Muscle of leg (tissue), 11 donors: Measurements from ENCODE around the gene PTPRB. TPM values are rescaled to one million over a fixed set of nuclear protein-coding genes. Genes with fewer than 3 reads are reported as not detected.

Experiments
- DNase-seq: peaks from one replicate; pipeline ENCODE4 v3.0.0; 2013
- H3K27ac ChIP-seq: one replicate; pipeline ENCODE4 v1.5.1; 2013; ENCODE audit warnings: mild to moderate bottlenecking, low read length, control low read depth
- H3K27me3 ChIP-seq: one replicate; pipeline ENCODE4 v1.6.1; 2013; ENCODE audit warnings: low read length; ENCODE audit not compliant: control insufficient read depth, insufficient read depth
- H3K36me3 ChIP-seq: one replicate; pipeline ENCODE4 v1.6.1; 2013; ENCODE audit warnings: low read length; ENCODE audit not compliant: control insufficient read depth, insufficient read depth
- H3K4me1 ChIP-seq: one replicate; pipeline ENCODE4 v1.6.1; 2013; ENCODE audit warnings: low read length; ENCODE audit not compliant: control insufficient read depth, insufficient read depth
- H3K4me3 ChIP-seq: one replicate; pipeline ENCODE4 v1.5.1; 2013; ENCODE audit warnings: low read length, control low read depth
- H3K9me3 ChIP-seq: replicated peaks from 2 replicates; pipeline ENCODE4 v1.6.1; 2013; ENCODE audit warnings: low read depth, low read length; ENCODE audit not compliant: control insufficient read depth
- WGBS: methylation state at CpG from one replicate; pipeline ENCODE4 v1.1.5; 2013; ENCODE audit warnings: missing lambda C conversion rate; ENCODE audit not compliant: insufficient coverage; 5-methylcytosine and 5-hydroxymethylcytosine counted together
- polyA plus RNA-seq, 8 donors: library from polyadenylated mRNA; unstranded; fragments of 120-200 nt; gene quantifications; one replicate each; pipeline versions ENCODE4 v1.2.1 to v1.2.3, GENCODE V29; 2013; ENCODE audit warnings: inconsistent platforms in 1 of 8, low replicate concordance in 1 of 8; ENCODE audit not compliant: insufficient read length in 8 of 8, insufficient read depth in 1 of 8
- total RNA-seq: library from RNA; stranded (reverse); fragments of 120-200 nt; gene quantifications from one replicate; pipeline ENCODE4 v1.2.4, GENCODE V29; 2013

The PTPRB gene
- total and polyA plus RNA-seq, 9 donors = 12.4 to 20.8 (median 15.7) TPM

DNA sequence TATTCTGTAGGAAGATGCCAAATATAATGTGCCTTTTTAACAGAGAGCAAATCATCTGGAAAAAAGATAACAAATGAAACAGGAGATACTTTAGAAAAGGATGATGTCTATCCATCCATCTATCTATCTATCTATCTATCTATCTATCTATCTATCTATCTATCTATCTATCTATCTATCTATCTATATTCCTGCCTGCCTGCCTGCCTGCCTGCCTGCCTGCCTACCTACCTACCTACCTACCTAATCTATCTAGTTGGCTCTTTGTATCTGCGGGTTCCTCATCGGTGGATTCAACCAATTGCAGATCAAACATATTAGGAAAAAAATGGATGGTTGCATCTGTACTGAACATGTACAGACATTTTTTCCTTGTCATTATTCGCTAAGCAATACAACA, 11.0 kb downstream of the PTPRB start:
- Histone ChIP-seq H3K4me3 (no peak overlapping the region), H3K9me3 (no peaks in the 10 kb centered on the region), H3K36me3 (no peaks in the 10 kb centered on the region), H3K27me3 (no peaks in the 10 kb centered on the region), H3K4me1 (no peaks in the 10 kb centered on the region), H3K27ac (no peak overlapping the region)
- no CpG with 5 or more reads among the region's 3 CpGs for WGBS
- DNase-seq = no peak

DNA sequence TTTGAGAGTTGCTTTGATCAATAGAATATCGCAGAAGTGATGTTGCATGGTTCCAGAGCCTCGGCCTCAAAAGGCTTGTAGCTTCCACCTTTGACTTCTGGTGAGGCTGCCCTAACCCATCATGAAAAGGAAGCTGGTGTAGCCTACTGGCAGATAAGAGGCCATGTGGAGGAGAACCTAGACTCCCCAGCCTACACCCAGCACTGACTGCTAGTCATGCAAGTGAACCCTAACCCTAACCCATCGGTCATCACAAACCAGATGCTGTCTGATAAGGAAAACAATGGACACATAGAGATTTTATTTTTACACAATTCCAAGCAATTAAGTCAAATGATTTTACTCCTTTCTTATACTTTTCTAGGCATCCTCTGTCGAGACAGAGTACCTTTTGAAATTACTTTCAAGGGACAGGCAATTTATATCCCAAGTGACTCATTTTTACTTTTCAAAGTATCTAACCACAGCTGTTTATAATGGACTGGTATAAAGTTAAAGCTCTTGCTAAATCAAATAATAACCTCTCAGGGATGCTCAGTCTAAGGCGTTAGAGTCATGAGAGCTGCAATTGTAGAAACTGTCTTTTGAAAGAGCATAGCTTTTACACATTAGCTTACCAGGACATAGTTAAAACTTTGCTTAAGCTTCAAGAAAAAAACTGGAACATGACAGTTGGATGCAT, 17.6 kb downstream of the PTPRB start:
- Histone ChIP-seq H3K4me3 (no peak overlapping the region), H3K27ac (no peak overlapping the region), H3K9me3 (no peaks in the 10 kb centered on the region), H3K4me1 (peaks cover 2% of the 10 kb centered on the region), H3K27me3 (no peaks in the 10 kb centered on the region), H3K36me3 (no peaks in the 10 kb centered on the region)
- WGBS = no CpG with 5 or more reads among the region's 5 CpGs
- no peak for DNase-seq

DNA sequence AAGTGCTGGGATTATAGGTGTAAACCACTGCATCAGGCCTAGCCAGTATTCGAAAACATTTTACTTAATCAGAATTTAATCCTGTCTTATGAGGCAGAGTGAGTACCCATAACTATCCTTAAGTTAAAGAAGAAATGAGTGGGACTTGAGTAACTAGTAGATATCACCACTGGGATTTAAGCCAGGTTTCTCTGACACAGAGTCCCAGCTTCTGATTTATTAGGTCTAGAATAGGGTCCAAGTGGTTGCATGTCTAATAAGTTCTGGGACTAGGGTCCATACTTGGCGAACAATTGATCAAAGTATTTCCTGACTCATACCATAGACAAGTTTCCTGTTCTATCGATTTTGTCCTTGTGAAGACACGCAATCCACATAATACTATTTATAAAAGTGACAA, 18.9 kb downstream of the PTPRB start:
- H3K9me3 ChIP-seq = no peaks in the 10 kb centered on the region
- H3K4me3 ChIP-seq = no peak overlapping the region
- H3K36me3 ChIP-seq = no peaks in the 10 kb centered on the region
- H3K4me1 ChIP-seq = peaks cover 2% of the 10 kb centered on the region
- DNase-seq = no peak
- 80% methylated on average over 1 of the region's 4 CpGs for WGBS
- H3K27ac ChIP-seq = no peak overlapping the region
- no peaks in the 10 kb centered on the region for H3K27me3 ChIP-seq

DNA sequence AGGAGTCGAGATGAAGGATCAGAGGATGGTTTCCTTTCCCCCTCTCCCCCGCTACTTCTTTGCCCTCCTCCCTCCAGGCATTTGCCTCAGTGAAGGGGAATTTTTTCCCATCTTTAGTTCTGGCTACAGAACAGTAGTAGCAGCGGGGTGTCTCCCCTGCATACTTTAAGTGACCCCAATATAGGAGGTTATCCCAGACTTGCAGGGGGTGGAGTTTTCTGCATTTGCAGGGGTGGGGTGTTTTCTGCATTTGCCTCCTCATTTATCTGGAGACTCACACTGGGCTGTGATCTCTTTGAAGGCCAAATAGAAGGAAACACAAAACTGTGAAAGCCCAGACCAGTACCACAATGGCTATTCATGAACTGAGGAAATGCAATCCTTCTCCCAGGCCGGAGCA, 19.8 kb downstream of the PTPRB start:
- H3K4me1 ChIP-seq = peaks cover 2% of the 10 kb centered on the region
- no peaks in the 10 kb centered on the region for H3K36me3 ChIP-seq
- no peaks in the 10 kb centered on the region for H3K9me3 ChIP-seq
- H3K4me3 ChIP-seq = no peak overlapping the region
- WGBS = no CpG with 5 or more reads among the region's 4 CpGs
- no peak for DNase-seq
- no peak overlapping the region for H3K27ac ChIP-seq
- no peaks in the 10 kb centered on the region for H3K27me3 ChIP-seq

DNA sequence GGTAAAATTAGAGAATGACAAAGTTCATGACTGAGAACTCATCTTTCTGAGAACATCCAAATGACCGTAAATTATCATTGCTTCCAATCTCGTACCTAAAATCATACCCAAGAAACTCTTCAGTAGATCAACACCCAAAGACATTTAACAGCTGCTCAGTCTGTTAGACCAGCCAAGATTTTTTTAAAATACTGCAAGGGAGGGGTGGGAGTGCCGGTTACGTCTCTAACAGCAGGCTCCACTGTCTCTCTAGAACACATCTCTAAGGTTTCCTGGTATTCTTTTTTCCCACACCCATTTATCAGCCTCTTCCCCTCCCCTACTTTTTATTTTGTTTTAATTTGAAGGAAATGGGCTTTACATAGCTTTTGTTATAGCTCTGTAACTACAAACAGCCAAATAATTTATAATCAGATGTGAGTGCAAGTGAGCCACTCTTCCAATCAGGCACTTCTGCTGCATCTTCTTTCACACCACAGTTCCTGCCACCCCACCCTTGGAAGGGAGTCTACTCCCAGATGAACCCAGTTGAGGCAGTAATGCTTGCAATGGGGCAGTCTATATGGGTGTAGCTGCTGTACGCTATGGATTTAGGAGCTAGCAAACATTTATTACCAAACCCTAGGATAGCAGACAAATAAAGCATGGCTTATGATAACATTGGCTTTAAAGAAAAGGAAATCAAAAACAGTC, 21.9 kb downstream of the PTPRB start:
- 0% methylated on average over 1 of the region's 5 CpGs for WGBS
- peaks cover 2% of the 10 kb centered on the region for H3K4me1 ChIP-seq

DNA sequence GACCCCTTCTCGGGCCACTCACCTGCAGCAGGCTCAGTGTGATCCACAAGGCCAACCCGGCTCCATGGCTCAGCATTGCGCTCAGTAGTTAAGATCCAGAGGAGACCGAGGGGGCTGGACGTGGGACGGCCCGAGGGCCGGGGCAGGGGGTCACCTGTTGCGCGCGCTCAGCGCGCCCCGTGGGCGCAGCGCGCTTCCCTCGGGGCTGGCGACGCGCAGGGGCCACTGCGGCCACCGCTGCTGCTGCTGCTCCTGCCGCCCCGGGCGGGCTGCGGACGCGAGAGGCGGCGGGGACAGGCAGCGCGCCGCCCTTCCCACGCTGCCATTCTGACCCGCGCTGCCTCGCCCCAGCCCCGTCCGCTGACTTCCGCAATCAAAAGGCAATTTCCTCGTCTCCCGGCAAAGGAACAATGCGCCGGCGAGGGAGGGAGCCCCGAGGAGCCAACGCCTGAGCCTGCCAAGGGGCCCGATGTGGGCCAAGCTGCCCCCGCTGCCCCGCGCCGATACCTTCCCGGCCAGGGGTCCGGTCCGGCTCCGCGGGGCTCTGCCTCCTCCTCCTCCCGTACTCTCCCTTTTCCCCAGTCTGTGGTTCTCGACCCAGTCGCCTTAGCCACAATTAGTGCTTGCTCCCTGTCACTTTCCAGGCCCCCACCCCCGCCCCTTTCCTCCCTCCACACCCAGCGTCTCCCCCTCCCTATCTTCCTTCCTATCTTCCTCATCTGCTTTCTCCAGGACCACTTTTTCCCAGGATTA, 27.3 kb downstream of the PTPRB start:
- Histone ChIP-seq H3K27ac (peak overlapping the region; percentile 70), H3K9me3 (no peaks in the 10 kb centered on the region), H3K36me3 (no peaks in the 10 kb centered on the region), H3K4me3 (peak overlapping the region; percentile 48), H3K4me1 (peaks cover 8% of the 10 kb centered on the region), H3K27me3 (peaks cover 13% of the 10 kb centered on the region)
- WGBS = 1% methylated on average over 61 of the region's 63 CpGs
- DNase-seq = peak; percentile 60

More for the DNA sequence above, 21.9 kb downstream of the PTPRB start:
- H3K27ac ChIP-seq = no peak overlapping the region
- no peaks in the 10 kb centered on the region for H3K27me3 ChIP-seq
- H3K36me3 ChIP-seq = no peaks in the 10 kb centered on the region
- no peaks in the 10 kb centered on the region for H3K9me3 ChIP-seq
- peak; percentile 23 for DNase-seq
- no peak overlapping the region for H3K4me3 ChIP-seq

DNA sequence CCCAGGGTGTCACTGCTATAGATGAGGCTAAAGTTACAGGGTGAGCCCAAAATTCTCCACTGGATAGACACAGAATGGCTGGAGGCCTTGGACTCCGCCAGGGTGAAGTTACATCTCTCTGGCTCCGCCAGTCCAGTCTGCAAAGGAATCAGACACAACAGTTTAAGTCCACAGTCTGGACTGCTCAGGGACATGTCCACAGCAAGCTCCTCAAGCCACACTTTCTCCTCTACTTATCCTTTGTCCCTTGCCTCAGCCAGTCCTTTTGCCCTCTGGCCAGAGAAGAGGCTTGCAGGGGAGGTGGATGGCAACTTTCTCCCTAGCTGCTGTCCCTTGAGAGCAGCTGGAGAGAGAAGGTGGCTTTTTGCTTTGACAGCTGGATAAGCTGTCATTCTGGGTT, 28.0 kb downstream of the PTPRB start:
- H3K27me3 ChIP-seq = peaks cover 13% of the 10 kb centered on the region
- H3K27ac ChIP-seq = peak overlapping the region; percentile 45
- DNase-seq = no peak
- WGBS = 90% methylated on average over 2 of the region's 2 CpGs
- H3K9me3 ChIP-seq = no peaks in the 10 kb centered on the region
- no peaks in the 10 kb centered on the region for H3K36me3 ChIP-seq
- peak overlapping the region; percentile 42 for H3K4me3 ChIP-seq
- H3K4me1 ChIP-seq = peaks cover 8% of the 10 kb centered on the region

DNA sequence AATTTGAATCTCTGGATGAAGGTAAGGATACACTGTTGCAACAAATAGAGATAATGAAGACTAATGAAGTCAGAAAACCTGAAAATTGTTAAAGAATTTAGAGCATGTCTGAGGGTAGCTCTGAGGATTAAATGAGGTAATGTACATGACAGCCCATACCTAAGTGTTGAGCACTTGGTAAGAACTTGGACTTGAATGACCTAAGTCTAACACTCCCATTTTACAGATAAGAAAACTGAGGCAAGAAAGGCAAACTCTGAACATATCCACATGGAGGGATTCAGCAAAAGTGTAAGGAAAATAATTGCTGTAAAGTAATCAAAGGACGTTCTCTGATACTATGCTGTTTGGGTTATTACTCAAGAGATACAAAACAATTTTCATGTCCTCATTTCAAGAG, 29.0 kb downstream of the PTPRB start:
- Histone ChIP-seq H3K36me3 (no peaks in the 10 kb centered on the region), H3K4me3 (peak overlapping the region; percentile 1), H3K9me3 (no peaks in the 10 kb centered on the region), H3K4me1 (peaks cover 8% of the 10 kb centered on the region), H3K27ac (no peak overlapping the region), H3K27me3 (peaks cover 13% of the 10 kb centered on the region)
- no peak for DNase-seq
- WGBS = no CpG with 5 or more reads among the region's 1 CpG

DNA sequence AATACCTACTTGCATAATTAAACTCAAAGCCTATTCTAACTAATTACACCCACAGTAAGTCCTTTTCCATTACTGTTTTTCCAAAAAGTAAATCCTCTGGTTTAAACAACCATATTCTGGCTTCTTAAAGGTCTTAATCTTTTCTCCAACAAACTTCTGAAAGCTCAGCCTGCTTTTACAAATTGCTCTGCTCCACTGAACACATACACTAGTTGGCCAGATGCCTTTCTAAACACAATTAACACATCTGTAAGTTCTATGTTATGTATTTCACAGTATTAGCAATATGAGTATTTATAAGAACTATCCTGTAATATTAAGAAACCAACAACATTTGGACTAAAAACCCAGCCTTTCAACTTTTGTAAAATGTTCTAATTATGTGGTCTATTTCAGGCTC, 30.1 kb downstream of the PTPRB start:
- no peak overlapping the region for H3K27ac ChIP-seq
- peaks cover 13% of the 10 kb centered on the region for H3K27me3 ChIP-seq
- no peaks in the 10 kb centered on the region for H3K9me3 ChIP-seq
- no peaks in the 10 kb centered on the region for H3K36me3 ChIP-seq
- peak overlapping the region; percentile 12 for H3K4me3 ChIP-seq
- peaks cover 8% of the 10 kb centered on the region for H3K4me1 ChIP-seq
- no peak for DNase-seq

DNA sequence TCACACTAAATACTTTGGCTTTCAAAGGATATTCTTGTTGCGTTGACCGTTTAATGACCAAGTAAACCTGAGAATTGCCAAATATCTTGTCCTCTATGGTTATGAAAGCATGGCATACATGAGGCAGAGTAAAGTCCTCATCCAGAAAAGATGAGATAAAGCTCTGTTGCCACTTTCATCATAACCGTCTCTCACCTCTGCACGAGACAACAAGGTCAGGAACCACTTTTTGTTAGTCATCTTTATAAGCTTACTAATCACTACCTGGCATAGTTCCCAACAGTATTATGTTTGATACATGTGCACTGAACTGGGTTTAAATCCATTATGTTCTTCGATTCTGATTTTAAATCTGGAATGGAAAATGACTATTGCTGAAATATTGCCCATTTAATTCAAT, 31.3 kb downstream of the PTPRB start:
- H3K4me1 ChIP-seq = peaks cover 8% of the 10 kb centered on the region
- H3K36me3 ChIP-seq = no peaks in the 10 kb centered on the region
- H3K27ac ChIP-seq = no peak overlapping the region
- H3K27me3 ChIP-seq = peaks cover 13% of the 10 kb centered on the region
- H3K4me3 ChIP-seq = no peak overlapping the region
- no peak for DNase-seq
- whole genome bisulfite sequencing = 100% methylated on average over 2 of the region's 5 CpGs
- H3K9me3 ChIP-seq = no peaks in the 10 kb centered on the region
